ENCODE measurements around the gene SETD6. TPM values are rescaled to one million over a fixed set of nuclear protein-coding genes. Genes with fewer than 3 reads are reported as not detected.

SETD6 gene
- total and polyA plus RNA-seq, 5 experiments from 2014 or later, result 9.8 to 45.6 (median 14.5) TPM

- DNase-seq (peak in 7 of 10 donors; percentile 41 to 63 (median 50)), ATAC-seq (peak; percentile 75 to 79)
- POLR2A ChIA-PET, result interaction anchor here (0.8 to 1.4 kb wide), 2 partner anchors 113 to 387 kb away, joined by 3 read pairs; partner anchors contain the start of genes CFAP20 and CNOT1
- H3K4me1 Mint-ChIP-seq, result peaks cover 18 to 34% (median 21%) of the 10 kb centered on the region in 4 donors
- H3K27me3 Mint-ChIP-seq, result no peaks in the 10 kb centered on the region
- H3K36me3 Mint-ChIP-seq, result peaks cover 5 to 40% (median 13%) of the 10 kb centered on the region in 3 donors
- no peaks in the 10 kb centered on the region for H3K9me3 Mint-ChIP-seq
- peak overlapping the region in 6 of 10 donors; percentile 48 to 89 (median 70) for H3K27ac Mint-ChIP-seq
- peak overlapping the region; percentile 86 to 94 (median 91) for H3K4me3 Mint-ChIP-seq
Observed at GRCh38 chr16:58515871-58516767, 802 bp downstream of the SETD6 start.

GRCh38 chr16:58516768-58517107, 1.4 kb downstream of the SETD6 start:
- Mint-ChIP-seq H3K4me3 (peak overlapping the region; percentile 33 to 94 (median 78)), H3K27ac (peak overlapping the region in 6 of 10 donors; percentile 29 to 77 (median 58)), H3K9me3 (no peaks in the 10 kb centered on the region), H3K27me3 (no peaks in the 10 kb centered on the region), H3K4me1 (peaks cover 18 to 31% (median 21%) of the 10 kb centered on the region in 4 donors), H3K36me3 (peaks cover 5 to 46% (median 14%) of the 10 kb centered on the region in 3 donors)
- ATAC-seq (no peak), DNase-seq (no peak)
- POLR2A ChIA-PET, result no interaction called here

GRCh38 chr16:58518083-58518979, 3.0 kb downstream of the SETD6 start:
- H3K27me3 Mint-ChIP-seq, result no peaks in the 10 kb centered on the region
- ATAC-seq (no peak), DNase-seq (no peak)
- peak overlapping the region in 6 of 10 donors; percentile 7 to 88 (median 33) for H3K27ac Mint-ChIP-seq
- H3K36me3 Mint-ChIP-seq, result peaks cover 5 to 62% (median 24%) of the 10 kb centered on the region in 3 donors
- H3K4me3 Mint-ChIP-seq, result peak overlapping the region in 1 of 10 donors; percentile 33
- H3K4me1 Mint-ChIP-seq, result peaks cover 16 to 27% (median 20%) of the 10 kb centered on the region in 4 donors
- H3K9me3 Mint-ChIP-seq, result no peaks in the 10 kb centered on the region
- POLR2A ChIA-PET, result interaction anchor here (0.7 to 1.3 kb wide), 2 partner anchors 9 to 111 kb away, joined by 3 read pairs; partner anchors contain the start of gene CNOT1

DNA sequence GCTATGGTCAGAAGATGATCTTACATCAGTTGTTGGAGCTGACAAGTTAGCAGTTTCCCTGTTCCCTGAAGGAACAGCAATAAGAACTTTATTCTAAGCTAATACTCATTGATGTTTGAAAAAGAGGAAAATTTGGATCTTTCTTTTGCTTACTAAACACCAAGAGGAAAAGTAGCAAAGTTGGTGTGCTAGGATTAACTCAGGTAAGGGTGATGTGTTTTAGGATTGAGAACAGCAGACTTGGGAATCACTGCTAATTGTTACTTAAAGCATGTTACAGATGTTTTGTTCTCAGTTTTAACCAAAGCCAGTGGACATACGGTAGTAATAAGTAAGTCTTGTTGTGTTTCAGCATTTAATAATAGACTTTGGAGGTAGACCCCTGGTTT, 3.7 kb downstream of the SETD6 start:
- H3K4me1 Mint-ChIP-seq, result peaks cover 15 to 27% (median 21%) of the 10 kb centered on the region in 4 donors
- ATAC-seq (no peak), DNase-seq (no peak)
- POLR2A ChIA-PET, result interaction anchor here (1.3 kb wide), 1 partner anchor 110 kb away, joined by 3 read pairs; the partner anchor contains the start of gene CNOT1
- H3K4me3 Mint-ChIP-seq, result no peak overlapping the region
- peaks cover 5 to 68% (median 28%) of the 10 kb centered on the region in 3 donors for H3K36me3 Mint-ChIP-seq
- peak overlapping the region in 2 of 10 donors; percentile 8 to 19 for H3K27ac Mint-ChIP-seq
- no peaks in the 10 kb centered on the region for H3K9me3 Mint-ChIP-seq
- no peaks in the 10 kb centered on the region for H3K27me3 Mint-ChIP-seq

DNA sequence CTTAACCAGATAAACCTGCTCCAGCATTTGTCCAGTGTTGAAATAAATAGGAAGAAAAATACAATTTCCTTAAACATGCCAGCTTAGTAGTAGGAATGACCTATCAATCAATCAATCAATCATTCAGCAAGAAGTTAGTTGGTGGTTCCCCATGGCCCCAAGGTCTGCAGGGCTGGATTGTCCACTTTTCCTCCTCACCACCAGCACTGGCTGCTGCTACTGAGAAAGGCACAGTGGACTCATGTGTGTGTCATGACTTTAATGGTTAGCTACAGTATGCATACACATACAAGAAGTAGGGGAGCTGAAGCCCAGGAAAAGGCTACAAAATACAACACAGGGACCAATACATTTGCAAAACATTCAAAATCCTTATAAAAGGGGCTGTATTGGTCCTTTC, 4.4 kb downstream of the SETD6 start:
- peaks cover 14 to 25% (median 20%) of the 10 kb centered on the region in 4 donors for H3K4me1 Mint-ChIP-seq
- peaks cover 5 to 75% (median 34%) of the 10 kb centered on the region in 3 donors for H3K36me3 Mint-ChIP-seq
- POLR2A ChIA-PET, result interaction anchor here (0.7 kb wide), 1 partner anchor 817 kb away, joined by 3 read pairs; no protein-coding TSS in a partner anchor
- ATAC-seq (no peak), DNase-seq (no peak)
- H3K27me3 Mint-ChIP-seq, result no peaks in the 10 kb centered on the region
- H3K27ac Mint-ChIP-seq, result no peak overlapping the region
- H3K9me3 Mint-ChIP-seq, result no peaks in the 10 kb centered on the region
- no peak overlapping the region for H3K4me3 Mint-ChIP-seq

GRCh38 chr16:58530179-58530578, 14.9 kb downstream of the SETD6 start:
- Mint-ChIP-seq H3K36me3 (peaks cover 13 to 94% (median 15%) of the 10 kb centered on the region in 3 donors), H3K4me1 (no peaks in the 10 kb centered on the region), H3K27me3 (no peaks in the 10 kb centered on the region), H3K27ac (peak overlapping the region in 1 of 10 donors; percentile 73), H3K9me3 (no peaks in the 10 kb centered on the region), H3K4me3 (no peak overlapping the region)
- POLR2A ChIA-PET, result interaction anchor here (0.6 kb wide), 1 partner anchor 1130 kb away, joined by 3 read pairs; no protein-coding TSS in a partner anchor
- no peak for DNase-seq
- ATAC-seq, result no peak

GRCh38 chr16:58532414-58532813, 17.1 kb downstream of the SETD6 start:
- ATAC-seq (no peak), DNase-seq (no peak)
- H3K36me3 Mint-ChIP-seq, result peaks cover 7 to 96% (median 16%) of the 10 kb centered on the region in 3 donors
- H3K9me3 Mint-ChIP-seq, result no peaks in the 10 kb centered on the region
- no peaks in the 10 kb centered on the region for H3K4me1 Mint-ChIP-seq
- POLR2A ChIA-PET, result no interaction called here
- peak overlapping the region in 2 of 10 donors; percentile 15 to 42 for H3K27ac Mint-ChIP-seq
- no peak overlapping the region for H3K4me3 Mint-ChIP-seq
- no peaks in the 10 kb centered on the region for H3K27me3 Mint-ChIP-seq

GRCh38 chr16:58533751-58534470, 18.6 kb downstream of the SETD6 start:
- DNase-seq, result no peak
- no peaks in the 10 kb centered on the region for H3K9me3 Mint-ChIP-seq
- H3K4me1 Mint-ChIP-seq, result no peaks in the 10 kb centered on the region
- H3K4me3 Mint-ChIP-seq, result no peak overlapping the region
- peak overlapping the region in 1 of 10 donors; percentile 3 for H3K27ac Mint-ChIP-seq
- H3K36me3 Mint-ChIP-seq, result peaks cover 11 to 98% (median 19%) of the 10 kb centered on the region in 3 donors
- ATAC-seq, result no peak
- H3K27me3 Mint-ChIP-seq, result no peaks in the 10 kb centered on the region
- POLR2A ChIA-PET, result no interaction called here

DNA sequence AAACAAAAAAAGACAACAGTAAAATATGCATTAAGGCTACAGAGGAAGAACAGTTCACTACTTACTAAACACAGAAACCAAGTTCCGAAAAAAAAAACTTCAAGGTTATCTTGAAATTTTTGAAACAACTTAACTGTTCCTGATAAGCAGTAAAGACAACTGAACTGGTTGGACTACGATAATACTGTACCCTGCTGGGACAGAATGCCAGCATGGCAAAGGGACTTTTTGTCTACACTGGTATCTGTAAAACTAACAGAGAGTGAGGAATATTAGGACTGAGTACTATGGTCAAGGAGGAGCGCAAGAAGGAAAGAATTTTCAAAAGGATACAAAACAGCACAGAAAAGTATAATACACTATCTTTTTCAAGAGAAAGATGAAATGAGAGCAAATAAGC, 19.8 kb downstream of the SETD6 start:
- Mint-ChIP-seq H3K36me3 (peaks cover 15 to 98% (median 19%) of the 10 kb centered on the region in 3 donors), H3K4me3 (no peak overlapping the region), H3K9me3 (no peaks in the 10 kb centered on the region), H3K4me1 (peaks cover 0 to 2% (median 0%) of the 10 kb centered on the region in 4 donors), H3K27me3 (no peaks in the 10 kb centered on the region), H3K27ac (peak overlapping the region in 2 of 10 donors; percentile 13 to 18)
- ATAC-seq (no peak), DNase-seq (no peak)
- POLR2A ChIA-PET, result no interaction called here

- ATAC-seq (no peak), DNase-seq (no peak)
- H3K4me3 Mint-ChIP-seq, result no peak overlapping the region
- peaks cover 13 to 98% (median 21%) of the 10 kb centered on the region in 3 donors for H3K36me3 Mint-ChIP-seq
- no peak overlapping the region for H3K27ac Mint-ChIP-seq
- POLR2A ChIA-PET, result no interaction called here
- no peaks in the 10 kb centered on the region for H3K27me3 Mint-ChIP-seq
- peaks cover 0 to 2% (median 0%) of the 10 kb centered on the region in 4 donors for H3K4me1 Mint-ChIP-seq
- no peaks in the 10 kb centered on the region for H3K9me3 Mint-ChIP-seq
Observed at GRCh38 chr16:58536278-58536677, 21.0 kb downstream of the SETD6 start.

DNA sequence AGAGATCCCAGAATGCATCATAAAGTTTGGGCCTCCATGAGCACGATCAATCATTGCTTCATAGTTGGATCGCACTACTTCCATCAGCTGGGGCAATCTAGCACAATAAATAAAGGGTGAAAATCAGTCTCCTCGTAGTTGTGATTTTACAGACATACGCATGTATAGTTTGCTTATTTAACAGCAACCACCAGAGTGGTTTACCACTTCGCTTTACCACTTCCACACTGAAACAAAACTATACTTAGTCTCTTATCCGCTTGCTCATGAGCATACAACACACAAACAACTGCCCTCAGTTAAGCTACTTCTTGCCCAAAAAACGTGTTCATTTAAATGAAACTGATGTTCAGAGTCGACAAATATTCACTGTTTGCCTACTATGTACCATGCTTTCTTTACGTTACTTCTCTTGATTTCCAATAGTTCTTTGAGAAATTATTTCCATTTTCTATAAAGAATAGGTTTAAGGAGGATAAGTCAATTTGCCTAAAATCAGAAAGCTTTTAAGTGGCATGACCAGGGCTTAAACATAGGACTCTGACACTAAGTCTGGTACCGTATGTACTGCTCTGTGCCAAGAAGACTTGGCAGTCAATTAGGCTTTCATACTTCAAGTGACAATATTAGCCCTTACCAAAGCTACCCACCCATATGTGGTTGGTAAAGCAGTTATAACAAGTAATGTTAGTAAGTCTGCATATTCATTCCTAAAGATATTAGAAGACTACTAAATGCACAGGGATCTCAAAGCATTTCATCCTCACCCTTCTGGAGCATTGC, 22.0 kb downstream of the SETD6 start:
- no peaks in the 10 kb centered on the region for H3K9me3 Mint-ChIP-seq
- peak overlapping the region in 2 of 10 donors; percentile 44 to 45 for H3K27ac Mint-ChIP-seq
- H3K4me1 Mint-ChIP-seq, result peaks cover 0 to 2% (median 0%) of the 10 kb centered on the region in 4 donors
- DNase-seq, result no peak
- H3K4me3 Mint-ChIP-seq, result no peak overlapping the region
- peaks cover 12 to 98% (median 21%) of the 10 kb centered on the region in 3 donors for H3K36me3 Mint-ChIP-seq
- POLR2A ChIA-PET, result no interaction called here
- H3K27me3 Mint-ChIP-seq, result no peaks in the 10 kb centered on the region
- no peak for ATAC-seq

Measured in naive thymus-derived CD8-positive, alpha-beta T cell (primary cell).